Peyer's patch (tissue), 4 donors: Measurements from ENCODE around the gene SLC2A4.

Source experiments
- POLR2A ChIP-seq, 2 donors: fragments of 450-650 bp; IDR thresholded peaks; one replicate each; pipeline ENCODE4 v1.5.1; 2017; ENCODE audit warnings: antibody characterized with exemption in 2 of 2, mild to moderate bottlenecking in 2 of 2, moderate library complexity in 2 of 2
- TF ChIP-seq, protein P1 (sequence below), 6 experiments: fragments of 450-650 bp in 4 of 6; fragments of 200-600 bp in 2 of 6; sonication (generic) in 1 of 6; IDR thresholded peaks; one replicate each; pipeline ENCODE4 v1.5.1; 2017 to 2019; ENCODE audit warnings: antibody characterized with exemption in 6 of 6, mild to moderate bottlenecking in 3 of 6, moderate library complexity in 1 of 6

GRCh38 chr17:7241783-7242716, 39.5 kb upstream of the SLC2A4 start, which contains the start of gene GABARAP:
- peak; percentile 47 to 59 for TF ChIP-seq POLR2A (IDR thresholded peaks at IDR 0.05)
- TF ChIP-seq, protein P1, sequence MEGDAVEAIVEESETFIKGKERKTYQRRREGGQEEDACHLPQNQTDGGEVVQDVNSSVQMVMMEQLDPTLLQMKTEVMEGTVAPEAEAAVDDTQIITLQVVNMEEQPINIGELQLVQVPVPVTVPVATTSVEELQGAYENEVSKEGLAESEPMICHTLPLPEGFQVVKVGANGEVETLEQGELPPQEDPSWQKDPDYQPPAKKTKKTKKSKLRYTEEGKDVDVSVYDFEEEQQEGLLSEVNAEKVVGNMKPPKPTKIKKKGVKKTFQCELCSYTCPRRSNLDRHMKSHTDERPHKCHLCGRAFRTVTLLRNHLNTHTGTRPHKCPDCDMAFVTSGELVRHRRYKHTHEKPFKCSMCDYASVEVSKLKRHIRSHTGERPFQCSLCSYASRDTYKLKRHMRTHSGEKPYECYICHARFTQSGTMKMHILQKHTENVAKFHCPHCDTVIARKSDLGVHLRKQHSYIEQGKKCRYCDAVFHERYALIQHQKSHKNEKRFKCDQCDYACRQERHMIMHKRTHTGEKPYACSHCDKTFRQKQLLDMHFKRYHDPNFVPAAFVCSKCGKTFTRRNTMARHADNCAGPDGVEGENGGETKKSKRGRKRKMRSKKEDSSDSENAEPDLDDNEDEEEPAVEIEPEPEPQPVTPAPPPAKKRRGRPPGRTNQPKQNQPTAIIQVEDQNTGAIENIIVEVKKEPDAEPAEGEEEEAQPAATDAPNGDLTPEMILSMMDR (IDR thresholded peaks at IDR 0.05) = no peak
